SK-N-SH treated with all-trans-retinoic acid at 6 μM for 48 hours (cell line): ENCODE data around the gene ARL15.

Source experiments
- ESRRG ChIP-seq: fragments of 250-450 bp; sonication (Bioruptor Pico); IDR thresholded peaks from 2 replicates; pipeline ENCODE4 v1.6.1; 2021; ENCODE audit warnings: mild to moderate bottlenecking
- ZFP30 ChIP-seq: fragments of 450-650 bp; formaldehyde crosslinking; IDR thresholded peaks from 2 replicates; pipeline ENCODE4 v1.5.0; 2022; ENCODE audit warnings: mild to moderate bottlenecking, moderate library complexity
- ZNF565 ChIP-seq: fragments of 450-650 bp; formaldehyde crosslinking; conservative IDR thresholded peaks from 2 replicates; pipeline ENCODE4 v1.5.0; 2020; ENCODE audit warnings: low read depth, mild to moderate bottlenecking, moderate library complexity
- TF ChIP-seq, protein P1 (sequence below): fragments of 250-450 bp; sonication (Bioruptor Pico); IDR thresholded peaks from 2 replicates; pipeline ENCODE4 v1.5.1; 2020; ENCODE audit warnings: low read depth, mild to moderate bottlenecking, moderate library complexity
- TF ChIP-seq, protein P2 (sequence below): fragments of 250-450 bp; sonication (Bioruptor Pico); IDR thresholded peaks from 2 replicates; pipeline ENCODE4 v1.8.0; 2020; ENCODE audit warnings: mild to moderate bottlenecking, moderate library complexity, borderline replicate concordance
- TF ChIP-seq, protein P3 (sequence below): fragments of 250-450 bp; sonication (Bioruptor Pico); IDR thresholded peaks from 2 replicates; pipeline ENCODE4 v1.5.0; 2020; ENCODE audit warnings: mild to moderate bottlenecking, moderate library complexity

DNA sequence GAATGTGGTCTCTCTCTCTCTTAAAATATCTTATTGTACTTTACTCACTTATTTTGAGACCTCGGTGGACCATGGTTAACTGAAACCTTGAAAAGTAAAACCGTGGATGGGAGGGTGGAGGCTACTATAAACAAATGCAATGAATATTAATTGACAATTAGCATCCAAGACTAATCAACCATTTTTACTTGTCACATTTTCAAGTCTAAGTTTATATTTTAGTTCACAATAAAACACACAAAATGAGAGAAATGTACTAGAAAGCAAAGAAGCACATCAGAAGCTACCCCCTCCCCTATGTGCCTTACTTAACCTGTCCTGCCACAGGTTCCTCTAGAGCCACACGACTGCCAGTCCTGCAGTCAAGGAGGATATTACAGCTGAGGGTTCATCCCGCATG lies 4.6 kb downstream of the ARL15 start:
- TF ChIP-seq ZNF565 (CRISPR knock-in tag) (no peak), ESRRG (no peak), ZFP30 (CRISPR knock-in tag) (no peak)
- TF ChIP-seq, protein P1, sequence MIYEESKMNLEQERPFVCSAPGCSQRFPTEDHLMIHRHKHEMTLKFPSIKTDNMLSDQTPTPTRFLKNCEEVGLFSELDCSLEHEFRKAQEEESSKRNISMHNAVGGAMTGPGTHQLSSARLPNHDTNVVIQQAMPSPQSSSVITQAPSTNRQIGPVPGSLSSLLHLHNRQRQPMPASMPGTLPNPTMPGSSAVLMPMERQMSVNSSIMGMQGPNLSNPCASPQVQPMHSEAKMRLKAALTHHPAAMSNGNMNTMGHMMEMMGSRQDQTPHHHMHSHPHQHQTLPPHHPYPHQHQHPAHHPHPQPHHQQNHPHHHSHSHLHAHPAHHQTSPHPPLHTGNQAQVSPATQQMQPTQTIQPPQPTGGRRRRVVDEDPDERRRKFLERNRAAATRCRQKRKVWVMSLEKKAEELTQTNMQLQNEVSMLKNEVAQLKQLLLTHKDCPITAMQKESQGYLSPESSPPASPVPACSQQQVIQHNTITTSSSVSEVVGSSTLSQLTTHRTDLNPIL (CRISPR knock-in tag), result no peak
- TF ChIP-seq, protein P2, sequence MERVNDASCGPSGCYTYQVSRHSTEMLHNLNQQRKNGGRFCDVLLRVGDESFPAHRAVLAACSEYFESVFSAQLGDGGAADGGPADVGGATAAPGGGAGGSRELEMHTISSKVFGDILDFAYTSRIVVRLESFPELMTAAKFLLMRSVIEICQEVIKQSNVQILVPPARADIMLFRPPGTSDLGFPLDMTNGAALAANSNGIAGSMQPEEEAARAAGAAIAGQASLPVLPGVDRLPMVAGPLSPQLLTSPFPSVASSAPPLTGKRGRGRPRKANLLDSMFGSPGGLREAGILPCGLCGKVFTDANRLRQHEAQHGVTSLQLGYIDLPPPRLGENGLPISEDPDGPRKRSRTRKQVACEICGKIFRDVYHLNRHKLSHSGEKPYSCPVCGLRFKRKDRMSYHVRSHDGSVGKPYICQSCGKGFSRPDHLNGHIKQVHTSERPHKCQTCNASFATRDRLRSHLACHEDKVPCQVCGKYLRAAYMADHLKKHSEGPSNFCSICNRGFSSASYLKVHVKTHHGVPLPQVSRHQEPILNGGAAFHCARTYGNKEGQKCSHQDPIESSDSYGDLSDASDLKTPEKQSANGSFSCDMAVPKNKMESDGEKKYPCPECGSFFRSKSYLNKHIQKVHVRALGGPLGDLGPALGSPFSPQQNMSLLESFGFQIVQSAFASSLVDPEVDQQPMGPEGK (CRISPR knock-in tag), result no peak
- TF ChIP-seq, protein P3, sequence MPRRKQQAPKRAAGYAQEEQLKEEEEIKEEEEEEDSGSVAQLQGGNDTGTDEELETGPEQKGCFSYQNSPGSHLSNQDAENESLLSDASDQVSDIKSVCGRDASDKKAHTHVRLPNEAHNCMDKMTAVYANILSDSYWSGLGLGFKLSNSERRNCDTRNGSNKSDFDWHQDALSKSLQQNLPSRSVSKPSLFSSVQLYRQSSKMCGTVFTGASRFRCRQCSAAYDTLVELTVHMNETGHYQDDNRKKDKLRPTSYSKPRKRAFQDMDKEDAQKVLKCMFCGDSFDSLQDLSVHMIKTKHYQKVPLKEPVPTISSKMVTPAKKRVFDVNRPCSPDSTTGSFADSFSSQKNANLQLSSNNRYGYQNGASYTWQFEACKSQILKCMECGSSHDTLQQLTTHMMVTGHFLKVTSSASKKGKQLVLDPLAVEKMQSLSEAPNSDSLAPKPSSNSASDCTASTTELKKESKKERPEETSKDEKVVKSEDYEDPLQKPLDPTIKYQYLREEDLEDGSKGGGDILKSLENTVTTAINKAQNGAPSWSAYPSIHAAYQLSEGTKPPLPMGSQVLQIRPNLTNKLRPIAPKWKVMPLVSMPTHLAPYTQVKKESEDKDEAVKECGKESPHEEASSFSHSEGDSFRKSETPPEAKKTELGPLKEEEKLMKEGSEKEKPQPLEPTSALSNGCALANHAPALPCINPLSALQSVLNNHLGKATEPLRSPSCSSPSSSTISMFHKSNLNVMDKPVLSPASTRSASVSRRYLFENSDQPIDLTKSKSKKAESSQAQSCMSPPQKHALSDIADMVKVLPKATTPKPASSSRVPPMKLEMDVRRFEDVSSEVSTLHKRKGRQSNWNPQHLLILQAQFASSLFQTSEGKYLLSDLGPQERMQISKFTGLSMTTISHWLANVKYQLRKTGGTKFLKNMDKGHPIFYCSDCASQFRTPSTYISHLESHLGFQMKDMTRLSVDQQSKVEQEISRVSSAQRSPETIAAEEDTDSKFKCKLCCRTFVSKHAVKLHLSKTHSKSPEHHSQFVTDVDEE (CRISPR knock-in tag), result no peak
